ENCODE data around the gene CLEC18C. TPM values are rescaled to one million over a fixed set of nuclear protein-coding genes. Genes with fewer than 3 reads are reported as not detected.
"Not testable (repeated sequence)": the region's sequence is repeated elsewhere in the genome, so short reads cannot be mapped to it uniquely, and the experiment has no call there.

Gene CLEC18C
- total RNA-seq, 2 donors from 2014 or later: 0.44 to 1.3 TPM

DNA sequence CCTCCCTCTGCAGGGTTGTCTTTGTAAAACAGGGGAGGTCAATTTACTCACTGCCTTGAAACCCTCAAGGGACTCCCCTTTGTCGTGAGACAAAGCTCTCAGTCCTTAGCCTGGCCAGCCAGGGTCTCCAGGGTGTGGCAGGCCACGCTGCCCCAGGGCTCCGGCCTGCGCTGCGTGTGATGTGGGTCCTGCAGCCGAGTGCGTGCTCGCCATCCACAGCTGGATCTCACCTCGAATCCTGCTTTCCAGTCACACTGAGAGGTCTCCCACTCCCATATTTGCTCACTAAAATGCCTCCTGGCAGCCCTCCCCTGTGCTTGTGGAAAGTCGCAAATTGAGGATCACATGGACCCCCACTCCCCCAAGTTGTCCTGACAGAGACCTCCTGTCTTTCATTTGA lies 10.0 kb upstream of the CLEC18C start:
- no peak for ATAC-seq
- Mint-ChIP-seq H3K4me1 (peaks cover 8% of the 10 kb centered on the region), H3K27me3 (no peaks in the 10 kb centered on the region), H3K27ac (peak overlapping the region; percentile 57), H3K36me3 (ENCODE audit: low read depth) (no peaks in the 10 kb centered on the region), H3K4me3 (no peak overlapping the region)
- no peak for DNase-seq
- no peaks in the 10 kb centered on the region for H3K9me3 ChIP-seq (ENCODE audit: control insufficient read depth, low read length, poor library complexity, severe bottlenecking)

DNA sequence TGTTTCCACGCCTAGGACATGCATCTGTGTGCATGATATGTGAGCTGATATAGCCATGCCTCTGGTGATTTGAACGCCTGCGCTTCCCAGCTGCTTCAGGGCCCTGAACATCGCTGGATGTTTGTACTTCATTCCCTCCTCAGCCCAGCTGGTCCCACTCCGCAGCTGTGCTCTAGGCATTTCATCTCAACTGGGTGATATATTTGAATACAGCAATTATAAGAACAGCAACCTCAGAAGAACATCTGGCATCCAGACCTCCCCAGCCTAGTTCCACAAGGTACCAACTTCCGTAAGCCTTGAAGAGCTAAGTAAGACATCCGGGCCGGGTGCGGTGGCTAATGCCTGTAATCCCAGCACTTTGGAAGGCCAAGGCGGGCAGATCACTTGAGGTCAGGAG lies 6.9 kb upstream of the CLEC18C start:
- H3K9me3 ChIP-seq (ENCODE audit: control insufficient read depth, low read length, poor library complexity, severe bottlenecking); H3K4me3 Mint-ChIP-seq; H3K36me3 Mint-ChIP-seq (ENCODE audit: low read depth); H3K4me1 Mint-ChIP-seq; H3K27me3 Mint-ChIP-seq; DNase-seq; H3K27ac Mint-ChIP-seq; ATAC-seq: not testable (repeated sequence)

DNA sequence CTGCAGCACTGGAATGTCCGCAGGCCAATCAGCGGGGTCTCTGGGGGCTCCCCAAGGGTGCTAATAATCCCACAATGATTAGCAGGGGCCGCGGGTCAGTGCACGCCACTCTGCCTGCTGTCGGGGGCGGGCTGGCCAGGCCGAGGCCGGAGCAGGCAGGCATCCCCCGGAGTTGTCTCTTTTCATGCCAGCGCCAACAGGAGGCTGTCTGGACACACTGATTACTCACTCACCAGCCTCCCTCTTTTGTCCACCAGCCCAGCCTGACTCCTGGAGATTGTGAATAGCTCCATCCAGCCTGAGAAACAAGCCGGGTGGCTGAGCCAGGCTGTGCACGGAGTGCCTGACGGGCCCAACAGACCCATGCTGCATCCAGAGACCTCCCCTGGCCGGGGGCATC lies 329 bp downstream of the CLEC18C start:
- not testable (repeated sequence) for H3K4me1 Mint-ChIP-seq; H3K36me3 Mint-ChIP-seq (ENCODE audit: low read depth); H3K9me3 ChIP-seq (ENCODE audit: control insufficient read depth, low read length, poor library complexity, severe bottlenecking); ATAC-seq; H3K27ac Mint-ChIP-seq; H3K27me3 Mint-ChIP-seq; H3K4me3 Mint-ChIP-seq; DNase-seq

DNA sequence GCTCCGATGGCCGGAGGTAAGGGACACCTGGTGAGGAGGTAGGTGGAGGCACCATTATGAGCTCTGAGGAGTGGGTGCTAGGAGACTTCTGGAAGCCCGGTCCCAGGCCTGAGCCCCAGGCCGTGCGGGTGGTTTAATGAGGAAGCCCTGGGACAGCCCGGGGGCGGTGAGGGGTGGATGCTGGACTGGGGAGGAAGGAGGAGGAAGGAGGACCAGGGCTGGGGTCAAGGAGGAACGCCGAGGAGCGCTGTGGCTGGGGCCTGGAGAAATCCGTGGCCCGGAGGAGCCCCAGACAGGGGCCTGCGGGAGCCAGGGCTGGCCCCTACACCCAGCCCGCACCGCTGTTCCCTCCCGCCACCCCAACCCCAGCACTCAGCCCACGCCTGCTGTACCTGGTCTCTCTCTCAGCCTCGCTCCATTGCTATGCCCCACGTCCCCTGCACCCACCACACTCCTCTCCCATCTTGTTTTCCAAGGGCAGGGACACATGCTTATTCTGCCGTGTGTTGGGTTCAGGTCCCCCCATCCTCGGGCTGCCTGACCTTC lies 873 bp downstream of the CLEC18C start:
- ATAC-seq: peak; percentile 14
- not testable (repeated sequence) for H3K27ac Mint-ChIP-seq; H3K4me1 Mint-ChIP-seq; H3K36me3 Mint-ChIP-seq (ENCODE audit: low read depth); H3K27me3 Mint-ChIP-seq; H3K9me3 ChIP-seq (ENCODE audit: control insufficient read depth, low read length, poor library complexity, severe bottlenecking); DNase-seq; H3K4me3 Mint-ChIP-seq

DNA sequence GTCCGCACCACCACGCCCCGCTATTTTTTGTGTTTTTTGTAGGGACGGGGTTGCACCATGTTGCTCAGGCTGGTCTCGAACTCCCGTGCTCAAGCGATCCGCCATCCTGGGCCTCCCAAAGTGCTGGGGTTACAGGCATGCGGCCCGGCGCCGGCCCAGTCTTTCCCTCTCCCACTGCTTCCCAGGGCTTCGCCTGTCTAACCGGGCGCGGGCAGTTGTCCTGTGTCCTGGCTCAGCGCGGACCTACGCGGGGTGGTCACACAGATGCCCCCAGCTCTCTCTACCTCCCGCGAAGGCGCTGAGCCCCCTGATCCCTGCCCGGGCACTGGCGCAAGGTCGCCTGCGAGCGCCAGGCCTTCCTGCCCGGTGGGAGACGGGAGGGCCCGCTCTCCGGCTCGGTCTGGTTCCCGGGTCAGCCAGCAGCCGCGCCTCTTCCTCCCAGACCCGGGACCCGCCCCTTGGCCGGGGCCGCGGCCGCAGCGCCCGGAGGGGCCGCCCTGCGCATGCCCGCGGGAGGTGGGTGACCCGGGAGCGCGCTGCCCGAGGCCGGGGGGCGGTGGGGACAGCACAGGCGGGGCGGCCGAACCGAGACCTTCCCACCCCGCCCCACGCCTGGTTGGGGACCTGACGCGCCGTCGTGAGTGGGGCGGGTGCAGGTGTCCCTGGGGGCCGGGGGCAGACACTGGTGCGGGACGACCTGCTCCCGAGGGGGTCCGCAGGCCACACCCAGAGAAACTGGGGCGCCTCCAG lies 14.4 kb downstream of the CLEC18C start:
- not testable (repeated sequence) for DNase-seq; H3K4me3 Mint-ChIP-seq; H3K27me3 Mint-ChIP-seq; H3K36me3 Mint-ChIP-seq (ENCODE audit: low read depth); H3K27ac Mint-ChIP-seq; H3K4me1 Mint-ChIP-seq; H3K9me3 ChIP-seq (ENCODE audit: control insufficient read depth, low read length, poor library complexity, severe bottlenecking)
- ATAC-seq: peak; percentile 39

DNA sequence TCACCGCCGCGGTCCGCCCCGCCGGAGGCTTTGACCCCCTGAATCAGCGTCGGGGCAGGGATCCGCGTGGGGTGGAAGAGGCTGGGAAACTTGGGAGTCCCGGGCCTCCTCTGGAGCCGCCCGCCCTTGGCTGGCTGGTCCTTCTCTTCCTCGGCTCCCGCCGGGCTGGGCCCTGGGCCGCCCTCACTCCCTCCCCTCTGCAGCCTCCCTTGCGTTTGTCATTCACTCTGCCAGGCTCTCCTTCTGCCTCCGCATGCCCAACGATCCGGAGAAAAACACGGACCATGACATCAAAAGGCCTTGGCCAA lies 15.0 kb downstream of the CLEC18C start:
- H3K36me3 Mint-ChIP-seq (ENCODE audit: low read depth); H3K4me1 Mint-ChIP-seq; H3K9me3 ChIP-seq (ENCODE audit: control insufficient read depth, low read length, poor library complexity, severe bottlenecking); H3K27ac Mint-ChIP-seq; ATAC-seq; H3K27me3 Mint-ChIP-seq; DNase-seq; H3K4me3 Mint-ChIP-seq: not testable (repeated sequence)

DNA sequence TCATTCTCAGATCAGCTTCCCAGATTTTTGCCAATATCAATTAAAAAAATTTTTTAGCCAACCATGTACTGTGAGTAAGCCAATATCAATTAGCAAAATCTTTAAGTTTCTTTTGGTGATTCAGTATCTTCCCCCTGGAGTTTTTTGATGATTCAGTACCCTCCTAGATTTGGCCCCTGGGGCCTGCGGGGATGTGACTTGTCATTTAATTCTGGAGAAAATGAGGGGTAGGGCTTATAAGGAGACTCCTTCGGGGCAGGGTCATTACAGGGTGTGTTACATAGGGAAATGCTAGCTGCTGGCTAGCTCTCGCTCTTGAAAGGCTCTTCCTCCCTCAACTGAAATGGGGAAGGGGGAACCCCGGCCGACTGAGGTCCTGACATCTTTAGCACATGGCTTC lies 17.0 kb downstream of the CLEC18C start:
- not testable (repeated sequence) for H3K9me3 ChIP-seq (ENCODE audit: control insufficient read depth, low read length, poor library complexity, severe bottlenecking); H3K27ac Mint-ChIP-seq; H3K4me3 Mint-ChIP-seq; H3K36me3 Mint-ChIP-seq (ENCODE audit: low read depth); H3K4me1 Mint-ChIP-seq; ATAC-seq; DNase-seq; H3K27me3 Mint-ChIP-seq

DNA sequence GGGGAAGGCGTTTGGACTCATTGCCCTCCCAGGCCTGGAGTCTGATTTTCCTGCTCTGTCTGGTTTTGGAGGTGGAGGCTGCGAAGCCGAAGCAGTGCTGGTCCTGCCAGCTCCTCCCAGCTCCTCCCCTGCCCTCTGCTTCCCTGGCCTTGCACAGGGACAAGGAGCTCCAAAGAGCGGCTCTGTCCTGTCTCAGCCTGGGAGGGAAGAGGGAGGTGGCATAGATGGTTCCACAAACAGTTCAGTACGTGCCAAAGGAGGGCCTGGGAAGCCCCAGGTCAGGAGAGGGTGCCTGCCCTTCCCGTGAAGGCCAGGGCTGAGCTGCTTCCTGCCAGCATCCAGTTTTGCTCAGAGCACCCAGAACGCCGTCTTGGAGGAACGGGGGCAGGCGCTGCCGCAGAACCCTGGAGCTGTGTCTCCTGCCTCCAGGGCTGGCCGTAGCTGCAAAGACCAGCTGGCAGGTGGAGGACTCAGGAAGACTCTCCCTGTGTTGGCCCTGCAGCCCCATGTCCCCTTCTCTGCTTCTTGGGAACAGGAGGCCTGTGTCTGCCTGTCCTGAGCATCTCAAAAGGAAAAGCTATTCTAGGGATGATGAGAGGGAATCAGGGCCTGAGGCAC lies 23.2 kb downstream of the CLEC18C start:
- ATAC-seq; H3K27me3 Mint-ChIP-seq; DNase-seq; H3K9me3 ChIP-seq (ENCODE audit: control insufficient read depth, low read length, poor library complexity, severe bottlenecking); H3K36me3 Mint-ChIP-seq (ENCODE audit: low read depth); H3K4me1 Mint-ChIP-seq; H3K27ac Mint-ChIP-seq; H3K4me3 Mint-ChIP-seq: not testable (repeated sequence)

DNA sequence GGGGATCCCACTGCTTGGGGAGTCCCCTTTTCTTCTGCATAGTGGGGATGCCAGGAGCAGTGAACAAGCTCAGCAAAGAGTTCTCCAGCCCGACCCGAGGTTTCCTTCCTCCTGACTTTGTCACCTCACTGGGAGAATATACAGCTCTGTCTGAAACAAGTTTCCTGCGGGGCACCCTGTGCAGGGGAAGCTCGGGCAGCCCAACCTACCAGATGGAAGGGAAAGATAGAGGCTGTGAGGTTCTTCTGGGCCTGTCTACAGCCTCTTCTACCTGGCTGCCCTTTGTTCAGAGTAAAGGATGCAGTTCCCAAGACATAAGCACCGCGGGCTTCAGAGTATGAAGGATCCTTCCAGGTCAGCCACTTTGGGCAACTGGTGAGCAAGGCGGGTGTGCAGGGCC lies 24.0 kb downstream of the CLEC18C start:
- not testable (repeated sequence) for DNase-seq; H3K4me3 Mint-ChIP-seq; H3K4me1 Mint-ChIP-seq; H3K27me3 Mint-ChIP-seq; ATAC-seq; H3K27ac Mint-ChIP-seq; H3K9me3 ChIP-seq (ENCODE audit: control insufficient read depth, low read length, poor library complexity, severe bottlenecking); H3K36me3 Mint-ChIP-seq (ENCODE audit: low read depth)

DNA sequence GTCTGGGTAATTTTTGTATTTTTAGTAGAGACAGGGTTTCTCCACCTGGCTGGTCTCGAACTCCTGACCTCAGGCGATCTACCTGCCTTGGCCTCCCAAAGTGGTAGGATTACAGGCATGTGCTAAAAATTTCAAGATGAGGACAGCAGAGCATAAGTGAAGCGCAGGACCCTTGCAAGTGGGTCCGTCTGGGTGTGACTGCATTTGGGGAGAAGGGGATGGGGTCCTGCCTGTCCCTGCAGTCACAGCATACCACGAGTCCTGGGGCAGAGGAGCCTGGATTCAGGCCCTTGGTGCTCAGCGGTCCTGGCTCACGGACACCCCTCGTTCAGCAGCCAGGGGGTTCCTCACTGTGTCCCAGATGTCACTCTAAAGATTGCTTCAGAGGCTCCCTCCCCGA lies 24.6 kb downstream of the CLEC18C start:
- ATAC-seq; H3K9me3 ChIP-seq (ENCODE audit: control insufficient read depth, low read length, poor library complexity, severe bottlenecking); H3K4me1 Mint-ChIP-seq; H3K27me3 Mint-ChIP-seq; H3K27ac Mint-ChIP-seq; H3K36me3 Mint-ChIP-seq (ENCODE audit: low read depth); DNase-seq; H3K4me3 Mint-ChIP-seq: not testable (repeated sequence)

DNA sequence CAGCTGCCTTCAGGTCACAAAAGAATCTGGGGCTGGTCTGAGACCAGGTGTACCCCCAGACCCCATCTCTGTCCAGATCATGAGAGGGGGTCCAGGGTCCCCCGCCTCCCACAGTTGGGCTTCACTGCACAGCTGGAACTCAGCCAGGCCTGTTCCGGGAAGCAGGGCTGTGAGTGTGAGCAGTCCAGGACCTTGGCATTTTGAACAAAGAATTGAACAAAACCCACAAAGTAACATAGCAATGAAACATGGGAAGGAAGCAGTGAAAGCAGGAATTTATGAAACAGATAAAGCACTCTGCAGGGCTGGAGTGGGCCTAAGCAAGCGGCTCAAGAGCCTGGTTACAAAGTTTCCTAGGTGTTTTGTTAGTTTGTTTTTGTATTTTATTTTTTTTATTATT lies 25.1 kb downstream of the CLEC18C start:
- not testable (repeated sequence) for H3K4me1 Mint-ChIP-seq; H3K9me3 ChIP-seq (ENCODE audit: control insufficient read depth, low read length, poor library complexity, severe bottlenecking); H3K27me3 Mint-ChIP-seq; H3K4me3 Mint-ChIP-seq; ATAC-seq; H3K36me3 Mint-ChIP-seq (ENCODE audit: low read depth); H3K27ac Mint-ChIP-seq; DNase-seq

DNA sequence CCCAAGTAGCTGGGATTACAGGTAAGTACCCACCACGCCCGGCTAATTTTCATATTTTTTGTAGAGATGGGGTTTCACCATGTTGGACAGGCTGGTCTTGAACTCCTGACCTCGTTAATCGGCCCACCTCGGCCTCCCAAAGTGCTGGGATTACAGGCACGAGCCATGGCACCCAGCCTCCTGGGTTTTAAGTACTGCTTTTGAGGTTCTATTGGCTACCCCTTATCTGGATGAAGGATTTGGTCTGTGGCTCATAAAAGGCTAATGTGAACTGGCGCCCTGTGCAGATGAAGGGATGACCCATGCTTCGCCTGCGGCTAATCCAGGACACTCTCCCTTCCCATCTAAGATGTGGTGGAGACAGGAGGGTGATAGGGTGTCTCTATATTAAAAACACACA lies 25.6 kb downstream of the CLEC18C start:
- H3K27ac Mint-ChIP-seq; DNase-seq; H3K9me3 ChIP-seq (ENCODE audit: control insufficient read depth, low read length, poor library complexity, severe bottlenecking); H3K4me3 Mint-ChIP-seq; H3K36me3 Mint-ChIP-seq (ENCODE audit: low read depth); H3K27me3 Mint-ChIP-seq; H3K4me1 Mint-ChIP-seq; ATAC-seq: not testable (repeated sequence)

DNA sequence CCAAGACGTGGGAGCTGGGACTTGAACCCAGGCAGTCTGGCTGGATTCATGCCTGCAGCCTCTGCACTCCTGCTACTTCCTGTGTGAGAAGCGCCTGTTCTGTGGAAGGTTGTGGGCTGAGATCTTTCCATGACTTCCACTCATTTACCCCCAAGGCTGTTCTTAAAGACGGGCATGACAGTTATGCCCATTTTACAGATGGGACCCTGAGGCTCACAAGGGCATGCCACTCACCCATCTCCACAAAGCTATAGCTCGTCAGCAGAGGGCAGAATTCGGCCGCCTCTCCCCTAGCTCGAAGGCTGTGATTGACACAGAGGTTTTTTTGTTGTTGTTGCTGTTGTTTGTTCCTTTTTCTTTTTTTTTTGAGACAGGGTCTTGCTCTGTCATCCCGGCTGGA lies 26.5 kb downstream of the CLEC18C start:
- H3K27ac Mint-ChIP-seq; H3K27me3 Mint-ChIP-seq; H3K4me3 Mint-ChIP-seq; H3K9me3 ChIP-seq (ENCODE audit: control insufficient read depth, low read length, poor library complexity, severe bottlenecking); ATAC-seq; H3K4me1 Mint-ChIP-seq; H3K36me3 Mint-ChIP-seq (ENCODE audit: low read depth); DNase-seq: not testable (repeated sequence)

DNA sequence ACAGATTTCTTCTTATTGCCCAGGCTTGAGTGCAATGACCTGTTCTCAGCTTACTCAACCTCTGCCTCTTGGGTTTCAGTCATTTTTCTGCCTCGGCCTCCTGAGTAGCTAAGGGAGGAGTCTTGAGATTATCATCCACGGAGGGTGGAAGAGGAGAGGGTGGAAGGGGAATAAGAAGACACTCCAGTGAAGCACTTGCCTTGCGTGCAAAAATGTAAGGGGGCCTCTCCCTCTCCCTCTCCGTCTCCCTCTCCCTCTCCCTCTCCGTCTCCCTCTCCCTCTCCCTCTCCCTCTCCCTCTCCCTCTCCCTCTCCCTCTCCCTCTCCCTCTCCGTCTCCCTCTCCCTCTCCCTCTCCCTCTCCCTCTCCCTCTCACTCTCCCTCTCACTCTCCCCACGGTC lies 29.9 kb downstream of the CLEC18C start:
- not testable (repeated sequence) for H3K27ac Mint-ChIP-seq; H3K4me3 Mint-ChIP-seq; DNase-seq; H3K4me1 Mint-ChIP-seq; H3K9me3 ChIP-seq (ENCODE audit: control insufficient read depth, low read length, poor library complexity, severe bottlenecking); H3K36me3 Mint-ChIP-seq (ENCODE audit: low read depth); ATAC-seq; H3K27me3 Mint-ChIP-seq

Data from T-helper 17 cell (primary cell).